NCI-H2227 (cell line): ENCODE measurements around the gene MTF1.

Experiments used
- DNase-seq: peaks from one replicate; lab custom pipeline; 2025; ENCODE audit not compliant: unreplicated experiment; lab: John Stamatoyannopoulos, UW

MTF1 gene

GRCh38 chr1:37831809-37832208, 27.6 kb downstream of the MTF1 start:
- DNase-seq = no peak

- DNase-seq = no peak
Measured at GRCh38 chr1:37831109-37831508, 28.3 kb downstream of the MTF1 start.

GRCh38 chr1:37828410-37829074, 30.9 kb downstream of the MTF1 start:
- no peak for DNase-seq

- DNase-seq = no peak
Measured at GRCh38 chr1:37825506-37825905, 33.9 kb downstream of the MTF1 start.

- no peak for DNase-seq
Measured at GRCh38 chr1:37824001-37824400, 35.4 kb downstream of the MTF1 start.

GRCh38 chr1:37822906-37823815, 36.2 kb downstream of the MTF1 start:
- no peak for DNase-seq

GRCh38 chr1:37821481-37821880, 37.9 kb downstream of the MTF1 start:
- DNase-seq = no peak

- peak; percentile 10 for DNase-seq
Measured at GRCh38 chr1:37817481-37817880, 41.9 kb downstream of the MTF1 start.

GRCh38 chr1:37814252-37814651, 45.1 kb downstream of the MTF1 start:
- DNase-seq = no peak

GRCh38 chr1:37813529-37814145, 45.8 kb downstream of the MTF1 start:
- no peak for DNase-seq

GRCh38 chr1:37811027-37811655, 48.3 kb downstream of the MTF1 start:
- DNase-seq = peak; percentile 90

- no peak for DNase-seq
Measured at GRCh38 chr1:37809942-37810341, 49.5 kb downstream of the MTF1 start.

GRCh38 chr1:37808369-37809319, 50.7 kb downstream of the MTF1 start:
- peak; percentile 90 for DNase-seq

GRCh38 chr1:37807555-37808368, 51.6 kb downstream of the MTF1 start, which contains the start of the genes C1orf122 and YRDC:
C1orf122 (plus strand) TSS chr1:37807790; CDS start chr1:37808405, 615 bp downstream.
YRDC (minus strand) TSS chr1:37808208; CDS start chr1:37808180, 28 bp downstream.
- DNase-seq = peak; percentile 97

- DNase-seq = no peak
Measured at GRCh38 chr1:37807220-37807554, 52.2 kb downstream of the MTF1 start.

- no peak for DNase-seq
Measured at GRCh38 chr1:37802439-37802838, 57.0 kb downstream of the MTF1 start.

GRCh38 chr1:37797750-37798345, 61.5 kb downstream of the MTF1 start:
- DNase-seq = no peak

GRCh38 chr1:37795340-37796125, 63.9 kb downstream of the MTF1 start:
- DNase-seq = peak; percentile 53
